HL-60 (cell line): Measurements from ENCODE around the gene FXN.

Experiments used
- DNase-seq, 2 experiments: peaks; one replicate each; pipeline ENCODE4 v3.0.0-alpha.2; 2010 to 2020; ENCODE audit warnings: low read depth in 1 of 2, low spot score in 1 of 2
- H3K27ac ChIP-seq: fragments of 250-450 bp; sonication (Bioruptor Pico); replicated peaks from 2 replicates; pipeline ENCODE4 v1.5.1; 2020; ENCODE audit warnings: mild to moderate bottlenecking, moderate library complexity
- H3K27me3 ChIP-seq: fragments of 250-450 bp; sonication (Bioruptor Pico); 2 replicates; pipeline ENCODE4 v1.5.1; 2021; ENCODE audit warnings: mild to moderate bottlenecking, moderate library complexity; ENCODE audit not compliant: insufficient read depth, poor library complexity, severe bottlenecking
- H3K4me3 ChIP-seq: replicated peaks from 2 replicates; pipeline ENCODE4 v1.5.1; 2011; ENCODE audit warnings: mild to moderate bottlenecking, control low read depth, low read length; ENCODE audit not compliant: insufficient read depth
- CTCF ChIP-seq: IDR thresholded peaks from one replicate; pipeline ENCODE4 v1.5.1; 2011; ENCODE audit warnings: low read length, control low read depth, inconsistent platforms; ENCODE audit not compliant: insufficient read depth
- GABPA ChIP-seq: IDR thresholded peaks from 2 replicates; pipeline ENCODE4 v1.6.1; 2012; ENCODE audit warnings: low read depth
- POLR2AphosphoS5 ChIP-seq: IDR thresholded peaks from 2 replicates; pipeline ENCODE4 v1.6.1; 2012; ENCODE audit warnings: low read depth
- REST ChIP-seq: IDR thresholded peaks from 2 replicates; pipeline ENCODE4 v1.6.1; 2012; ENCODE audit warnings: low read depth; ENCODE audit not compliant: insufficient replicate concordance
- SPI1 ChIP-seq: IDR thresholded peaks from 2 replicates; pipeline ENCODE4 v1.6.1; 2012; ENCODE audit warnings: low read depth, mild to moderate bottlenecking, borderline replicate concordance

Gene FXN

GRCh38 chr9:69060766-69061165 is 25.2 kb downstream of the FXN start:
- no peak for TF ChIP-seq CTCF
- no peak for TF ChIP-seq SPI1
- TF ChIP-seq GABPA: no peak
- no peak for TF ChIP-seq POLR2AphosphoS5
- TF ChIP-seq REST: no peak
- DNase-seq: no peak

GRCh38 chr9:69062195-69062594 is 26.6 kb downstream of the FXN start:
- H3K27ac ChIP-seq: no peak overlapping the region
- no peak for TF ChIP-seq REST
- no peak for TF ChIP-seq SPI1
- no peak for TF ChIP-seq CTCF
- no peak for TF ChIP-seq GABPA
- TF ChIP-seq POLR2AphosphoS5: no peak
- H3K4me3 ChIP-seq: no peak overlapping the region
- DNase-seq: no peak
- H3K27me3 ChIP-seq: no peaks in the 10 kb centered on the region

More at GRCh38 chr9:69060766-69061165, 25.2 kb downstream of the FXN start:
- Histone ChIP-seq H3K27me3 (no peaks in the 10 kb centered on the region), H3K4me3 (no peak overlapping the region), H3K27ac (no peak overlapping the region)

GRCh38 chr9:69063839-69064238 is 28.3 kb downstream of the FXN start:
- no peak for DNase-seq
- TF ChIP-seq REST (no peak), SPI1 (no peak), CTCF (no peak), GABPA (no peak), POLR2AphosphoS5 (no peak)
- no peaks in the 10 kb centered on the region for H3K27me3 ChIP-seq
- no peak overlapping the region for H3K4me3 ChIP-seq
- no peak overlapping the region for H3K27ac ChIP-seq
